Middle frontal gyrus (tissue), 1 donor: ENCODE data around the gene HDHD3.
"Not testable (repeated sequence)": the region's sequence is repeated elsewhere in the genome, so short reads cannot be mapped to it uniquely, and the experiment has no call there.

Experiments used
- DNase-seq: peaks from one replicate; pipeline ENCODE4 v3.0.0-alpha.2; 2015; ENCODE audit warnings: low spot score; ENCODE audit errors: extremely low spot score

The HDHD3 gene

DNA sequence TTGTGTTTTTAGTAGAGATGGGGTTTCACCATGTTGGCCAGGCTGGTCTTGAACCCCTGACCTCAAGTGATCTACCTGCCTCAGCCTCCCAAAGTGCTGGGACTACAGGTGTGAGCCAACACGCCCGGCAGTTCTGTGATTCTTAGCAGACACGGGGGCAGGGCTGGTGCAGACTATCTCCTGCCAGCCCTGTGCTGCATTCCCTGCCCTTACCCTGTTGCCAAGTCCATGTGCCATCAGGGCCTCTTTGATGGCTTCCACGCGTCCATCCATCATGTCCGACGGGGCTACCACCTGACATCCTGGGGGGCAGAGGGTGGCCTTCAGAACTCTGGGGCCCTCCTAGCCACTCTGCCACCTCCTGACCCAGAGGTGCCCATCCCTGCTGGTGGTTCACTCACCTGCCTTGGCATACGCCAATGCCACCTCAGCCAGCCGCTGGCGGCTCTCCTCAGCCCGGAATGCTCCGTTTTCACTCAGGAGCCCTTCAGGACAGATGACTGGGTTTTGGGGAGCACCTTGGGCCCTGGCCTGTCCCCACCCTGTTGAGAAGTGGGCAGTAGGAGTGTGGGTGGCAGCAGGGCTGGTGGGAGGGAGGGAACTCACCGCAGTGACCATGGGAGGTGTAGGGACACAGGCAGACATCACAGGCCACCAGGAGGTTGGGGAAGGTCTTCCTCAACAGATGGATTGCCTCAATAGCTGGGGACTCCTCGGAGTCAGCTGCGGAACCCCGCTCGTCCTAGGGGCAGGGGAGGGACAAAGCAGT is 13.6 kb upstream of the HDHD3 start:
- DNase-seq = no peak

DNA sequence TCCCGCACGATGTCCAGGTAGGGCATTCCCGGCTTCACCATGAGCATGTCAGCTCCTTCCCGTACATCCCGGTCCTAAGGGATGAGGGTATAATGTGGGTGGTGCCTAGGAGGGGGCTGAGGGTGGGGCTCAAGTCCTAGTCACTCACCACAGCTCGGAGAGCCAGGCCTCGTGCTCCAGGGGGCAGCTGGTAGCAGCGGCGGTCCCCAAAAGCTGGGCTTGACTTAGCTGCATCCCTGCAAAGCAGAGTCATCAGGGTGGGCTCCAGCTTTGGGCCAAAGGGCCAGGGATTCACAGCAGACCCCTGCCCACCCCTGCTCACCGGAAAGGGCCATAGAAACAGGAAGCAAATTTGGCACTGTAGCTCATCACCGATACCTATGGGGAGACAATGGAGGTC is 12.7 kb upstream of the HDHD3 start:
- no peak for DNase-seq

DNA sequence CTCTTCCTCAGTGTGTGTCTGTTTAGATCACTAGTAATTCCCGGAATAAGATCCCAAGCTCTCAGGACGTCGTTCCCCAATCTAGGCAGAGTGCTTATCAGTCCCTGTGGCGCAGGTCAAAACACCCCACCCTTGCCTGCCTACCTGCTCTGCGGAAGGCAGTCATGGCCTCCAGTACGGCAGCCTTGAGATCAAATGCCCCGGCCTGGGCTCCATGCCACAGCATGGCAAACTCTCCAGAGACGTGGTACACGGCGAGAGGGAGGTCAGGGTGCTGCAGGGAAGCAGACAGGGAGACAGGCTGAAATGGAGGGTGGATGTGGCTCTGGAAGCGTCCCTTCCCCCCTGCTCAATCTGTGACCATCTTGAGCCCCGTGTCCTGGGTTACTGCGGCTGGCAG is 12.0 kb upstream of the HDHD3 start:
- no peak for DNase-seq

DNA sequence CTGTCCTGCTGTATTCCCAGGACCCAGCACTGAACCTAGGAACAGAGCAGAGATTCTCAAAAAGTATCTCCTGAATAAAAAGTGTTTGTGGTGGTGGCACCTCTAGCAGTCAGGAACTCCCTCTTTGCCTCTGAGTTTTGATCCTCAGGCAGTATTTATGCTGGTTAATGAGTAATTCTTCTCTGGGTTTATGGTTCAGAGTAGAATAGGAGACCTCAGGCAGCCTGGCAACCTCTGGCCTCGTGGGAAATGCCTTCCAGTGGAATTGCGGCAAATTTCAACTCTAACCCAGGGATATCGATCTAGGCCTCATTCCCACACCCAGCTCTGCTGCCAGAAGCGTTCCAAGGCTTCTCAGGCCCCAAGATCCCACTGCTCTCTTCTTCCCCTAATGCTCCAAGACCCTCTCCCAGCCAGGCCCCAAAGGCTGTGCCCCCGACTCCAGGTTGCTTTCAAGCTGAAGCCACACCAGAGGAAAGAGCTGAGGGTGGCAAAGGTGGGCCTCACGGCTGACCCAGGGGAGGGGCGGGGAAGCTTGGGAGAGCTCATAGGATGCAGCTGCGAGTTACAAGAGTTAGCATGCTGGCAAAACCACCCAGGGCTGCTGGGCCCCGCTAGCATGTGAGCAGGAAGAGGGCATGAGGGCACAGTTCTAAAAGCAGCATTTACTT is 10.9 kb upstream of the HDHD3 start:
- no peak for DNase-seq

DNA sequence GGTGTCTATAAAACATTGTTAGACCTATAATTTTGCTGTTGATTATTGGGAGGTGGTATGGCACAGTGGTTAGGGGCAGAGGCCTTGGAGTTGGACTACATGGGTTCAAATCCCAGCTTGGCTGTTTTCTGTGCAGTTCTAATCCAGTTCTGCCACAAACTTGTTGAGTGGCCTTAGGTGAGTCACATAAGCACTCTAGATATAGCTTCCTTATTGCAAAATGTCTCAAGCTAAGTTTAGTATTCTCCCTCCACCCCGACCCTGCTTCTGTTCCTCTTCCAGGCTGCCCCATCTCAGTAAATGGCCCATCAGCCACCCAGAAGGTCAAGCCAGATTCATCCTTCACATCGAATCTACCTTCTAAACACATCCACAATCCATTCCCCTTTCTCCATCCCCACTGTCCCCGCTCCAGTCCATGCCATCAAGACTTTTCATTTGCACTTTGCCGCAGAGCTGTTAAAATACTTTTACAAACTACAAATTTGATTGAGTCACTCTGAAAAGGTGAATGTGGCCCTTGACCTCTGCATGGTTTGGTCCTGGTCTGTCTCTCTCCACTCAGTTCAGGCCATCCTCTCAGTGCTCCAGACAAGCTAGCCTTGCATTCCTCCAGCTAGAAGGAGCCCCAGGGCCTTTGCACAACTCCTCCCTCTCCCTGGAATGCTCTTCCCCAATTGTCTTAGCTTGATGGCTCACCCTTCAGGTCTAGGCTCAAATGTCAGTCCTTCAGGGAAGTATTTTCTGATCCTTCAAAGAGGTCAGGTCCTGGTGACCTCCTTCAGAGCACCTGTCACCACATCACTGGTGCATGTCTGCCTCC is 10.0 kb upstream of the HDHD3 start:
- DNase-seq = no peak

DNA sequence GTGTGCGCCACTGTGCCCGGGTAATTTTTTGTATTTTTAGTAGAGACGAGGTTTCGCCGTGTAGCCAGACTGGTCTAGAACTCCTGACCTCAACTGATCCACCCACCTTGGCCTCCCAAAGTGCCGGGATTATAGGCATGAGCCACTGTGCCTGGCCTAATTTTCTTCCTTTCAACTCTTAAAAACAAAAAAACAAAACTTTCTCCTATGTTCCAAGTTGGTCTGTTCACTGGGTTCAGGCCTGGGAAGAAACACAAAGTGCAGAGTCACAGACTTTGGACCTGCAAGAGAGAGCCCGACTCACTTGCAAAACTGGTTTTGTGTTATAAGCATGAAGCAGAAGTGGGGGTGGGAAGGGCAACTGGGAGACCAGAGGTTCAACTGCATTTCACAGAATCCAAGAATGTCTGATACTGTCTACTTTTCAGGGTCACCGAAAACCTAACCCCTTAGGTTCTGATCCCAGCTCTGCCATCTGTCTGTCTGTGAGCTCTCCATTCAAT is 5.2 kb upstream of the HDHD3 start:
- no peak for DNase-seq

DNA sequence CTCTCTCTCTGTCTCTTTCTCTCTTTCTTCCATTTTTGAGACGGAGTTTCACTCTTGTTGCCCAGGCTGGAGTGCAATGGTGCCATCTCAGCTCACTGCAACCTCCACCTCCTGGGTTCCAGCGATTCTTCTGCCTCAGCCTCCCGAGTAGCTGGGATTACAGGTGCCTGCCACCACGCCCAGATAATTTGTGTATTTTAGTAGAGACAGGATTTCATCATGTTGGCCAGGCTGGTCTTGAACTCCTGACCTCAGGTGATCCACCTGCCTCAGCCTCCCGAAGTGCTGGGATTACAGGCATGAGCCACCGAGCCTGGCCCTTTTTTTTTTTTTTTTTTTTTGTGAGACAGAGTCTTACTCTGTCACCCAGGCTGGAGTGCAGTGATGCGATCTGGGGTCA is 4.7 kb upstream of the HDHD3 start:
- not testable (repeated sequence) for DNase-seq

DNA sequence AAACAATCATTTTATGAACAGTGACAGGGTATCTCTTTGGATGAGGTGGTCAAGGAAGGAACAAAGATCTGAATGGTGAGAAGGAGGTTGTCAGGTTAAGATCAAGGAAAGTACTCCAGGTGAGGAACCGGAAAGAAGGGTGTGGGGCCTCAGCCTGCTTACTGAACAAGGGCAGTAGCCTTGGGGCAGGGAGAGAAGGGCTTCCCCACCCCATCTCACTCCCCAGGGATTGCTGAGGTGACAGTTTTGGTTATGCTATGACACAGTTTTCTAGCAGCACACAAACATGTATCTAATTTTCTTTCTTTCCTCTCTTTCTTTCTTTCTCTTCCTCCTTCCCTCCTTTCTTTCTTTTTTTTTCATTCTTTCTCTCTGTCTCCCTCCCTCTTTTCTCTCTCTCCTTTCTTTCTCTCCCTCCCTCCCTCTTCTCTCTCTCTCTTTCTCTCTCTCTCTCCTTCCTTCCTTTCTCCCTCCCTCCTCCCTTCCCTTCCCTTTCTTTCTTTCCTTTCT is 4.1 kb upstream of the HDHD3 start:
- DNase-seq = no peak

DNA sequence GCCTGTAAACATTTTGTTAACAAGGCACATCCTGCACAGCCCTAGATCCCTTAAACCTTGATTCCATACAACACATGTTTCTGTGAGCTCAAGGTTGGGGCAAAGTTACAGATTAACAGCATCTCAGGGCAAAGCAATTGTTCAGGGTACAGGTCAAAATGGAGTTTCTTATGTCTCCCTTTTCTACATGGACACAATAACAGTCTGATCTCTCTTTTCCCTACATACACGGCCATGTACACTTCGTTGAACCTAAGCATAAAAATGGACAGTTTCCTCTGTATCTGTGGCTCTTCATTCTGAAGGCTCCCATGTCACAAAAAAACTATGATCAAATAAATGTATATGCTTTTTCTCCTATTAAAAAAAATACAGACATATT is 3.0 kb upstream of the HDHD3 start:
- not testable (repeated sequence) for DNase-seq

DNA sequence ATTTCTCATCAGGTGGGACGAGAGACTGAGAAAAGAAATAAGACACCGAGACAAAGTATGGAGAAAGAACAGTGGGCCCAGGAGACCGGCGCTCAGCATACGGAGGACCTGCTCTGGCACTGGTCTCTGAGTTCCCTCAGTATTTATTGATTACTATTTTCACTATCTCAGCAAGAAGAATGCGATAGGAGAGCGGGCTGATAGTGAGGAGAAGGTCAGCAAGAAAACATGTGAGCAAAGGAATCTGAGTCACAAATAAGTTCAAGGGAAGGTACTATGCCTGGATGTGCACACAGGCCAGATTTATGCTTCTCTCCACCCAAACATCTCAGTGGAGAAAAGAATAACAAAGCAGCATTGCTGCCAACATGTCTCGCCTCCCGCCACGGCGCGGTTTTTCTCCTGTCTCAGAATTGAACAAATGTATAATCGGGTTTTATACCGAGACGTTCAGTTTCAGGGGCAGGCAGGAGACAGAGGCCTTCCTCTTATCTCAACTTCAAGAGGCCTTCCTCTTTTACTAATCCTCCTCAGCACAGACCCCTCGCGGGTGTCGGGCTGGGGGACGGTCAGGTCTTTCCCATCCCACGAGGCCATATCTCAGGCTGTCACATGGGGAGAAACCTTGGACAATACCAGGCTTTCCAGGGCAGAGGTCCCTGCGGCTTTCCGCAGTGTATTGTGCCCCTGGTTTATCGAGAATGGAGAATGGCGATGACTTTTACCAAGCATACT is 2.5 kb upstream of the HDHD3 start:
- DNase-seq = not testable (repeated sequence)

DNA sequence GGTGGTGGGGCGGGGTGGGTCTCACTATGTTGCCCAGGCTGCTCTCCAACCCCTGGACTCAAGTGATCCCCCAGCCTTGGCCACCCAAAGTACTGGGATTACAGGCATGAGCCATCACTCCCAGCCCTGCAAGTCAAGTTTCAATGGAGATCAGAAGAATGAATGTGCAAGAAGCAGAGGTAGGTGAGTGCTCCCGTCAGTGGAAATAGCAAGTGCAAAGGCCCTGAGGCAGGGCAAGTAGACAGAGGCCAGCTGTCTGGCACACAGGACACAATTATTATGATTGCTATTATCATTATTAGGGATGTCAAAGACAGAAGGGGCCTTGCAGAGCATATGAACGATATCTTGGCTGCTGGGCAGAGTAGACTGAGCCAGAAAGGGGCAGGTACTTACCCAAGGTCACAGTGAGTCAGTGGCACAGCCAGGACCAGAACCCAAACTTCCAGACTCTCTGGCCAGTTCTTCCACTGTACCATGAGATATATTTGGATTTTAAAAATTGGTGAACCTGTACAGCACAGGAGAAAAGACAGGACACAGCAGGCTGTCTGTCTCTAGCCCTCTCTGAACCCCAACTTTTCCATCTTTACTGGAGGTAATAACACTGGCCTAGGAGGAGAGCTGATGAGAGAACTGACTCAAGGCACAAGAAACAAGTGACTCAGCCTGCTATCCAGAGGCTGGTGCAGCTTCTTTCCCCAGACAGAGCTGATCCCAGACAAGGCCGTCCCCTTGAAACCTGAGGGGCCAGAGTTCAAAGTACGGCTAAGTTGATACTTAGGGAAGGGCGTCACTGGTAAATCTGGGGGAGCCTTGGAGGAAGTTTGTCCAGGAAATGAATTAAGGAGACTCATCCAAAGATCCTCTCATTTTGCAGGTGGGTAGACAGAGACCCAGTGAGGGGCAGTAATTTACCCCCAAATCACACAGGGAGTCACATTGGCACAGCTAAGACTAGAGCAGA is 1.4 kb downstream of the HDHD3 start:
- DNase-seq = no peak

DNA sequence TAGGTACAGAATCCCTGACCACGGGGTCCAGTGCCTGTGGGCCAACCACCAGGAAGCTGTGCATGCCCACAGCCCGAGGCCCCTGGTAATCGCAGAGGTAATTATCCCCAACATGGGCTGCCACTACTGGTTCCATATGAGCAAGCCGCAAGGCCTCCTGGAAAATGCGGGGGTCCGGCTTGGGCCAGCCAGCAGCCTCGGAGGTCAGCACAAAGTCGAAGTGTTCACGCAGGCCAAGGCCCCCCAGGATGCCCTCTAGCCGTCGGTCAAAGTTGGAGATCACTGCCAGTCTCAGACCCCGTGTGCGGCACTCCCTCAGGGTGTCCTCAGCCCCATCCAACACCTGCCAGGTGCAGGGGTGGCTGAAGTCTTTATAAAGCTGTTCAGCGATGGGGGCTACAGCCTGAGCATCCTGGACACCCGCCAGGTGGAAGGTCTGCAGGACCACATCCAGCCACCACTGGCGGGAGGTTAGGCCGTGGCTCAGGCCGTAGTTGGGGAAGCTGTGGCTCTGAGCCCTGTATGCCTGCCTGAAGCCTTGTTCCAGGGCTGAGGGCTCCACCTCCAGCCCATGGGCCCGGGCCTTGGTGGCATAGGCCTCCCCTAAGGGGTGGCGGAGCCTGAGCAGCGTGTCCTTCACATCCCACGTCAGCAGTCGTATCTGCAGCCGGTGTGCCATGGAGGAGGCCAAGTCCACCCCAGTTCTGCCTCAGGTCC is 3.0 kb downstream of the HDHD3 start:
- no peak for DNase-seq

DNA sequence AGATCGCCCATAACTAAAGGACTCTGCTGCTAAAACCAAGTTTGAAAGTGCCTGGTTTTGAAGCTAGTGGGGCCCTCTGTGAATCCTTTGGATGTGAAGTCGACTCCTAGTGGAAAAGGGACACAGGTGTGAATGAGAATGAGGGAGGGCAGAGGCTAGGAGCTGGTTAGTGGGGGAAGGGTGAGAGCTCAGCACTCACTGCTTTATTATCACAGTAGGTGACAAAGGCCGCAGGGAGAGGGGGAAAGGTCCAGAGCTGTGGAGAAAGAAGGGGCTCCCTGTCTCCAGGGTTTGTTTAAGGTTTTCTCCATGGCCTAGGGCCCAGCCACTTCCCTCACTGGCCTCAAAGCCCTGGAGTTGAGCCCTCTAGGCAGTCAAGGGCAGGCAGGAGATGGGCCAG is 3.5 kb downstream of the HDHD3 start:
- DNase-seq = no peak

DNA sequence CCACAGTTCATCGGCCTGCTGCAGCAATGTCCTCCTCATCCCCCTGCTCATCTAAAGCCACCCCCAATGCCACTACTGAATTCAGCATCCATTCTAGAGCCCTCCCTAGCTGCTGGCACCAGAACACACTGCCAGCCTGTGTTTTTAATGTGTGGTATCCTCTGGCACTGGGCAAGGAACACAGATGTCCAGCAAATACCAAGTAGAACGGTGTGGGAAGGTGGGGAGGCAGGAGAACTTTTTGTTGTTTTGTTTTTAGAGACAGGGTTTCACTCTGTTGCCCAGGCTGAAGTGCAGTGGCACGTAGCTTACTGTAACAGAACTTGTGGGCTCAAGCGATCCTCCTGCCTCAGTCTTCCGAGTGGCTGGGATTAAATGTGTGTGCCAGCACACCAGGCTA is 4.7 kb downstream of the HDHD3 start:
- DNase-seq = no peak

DNA sequence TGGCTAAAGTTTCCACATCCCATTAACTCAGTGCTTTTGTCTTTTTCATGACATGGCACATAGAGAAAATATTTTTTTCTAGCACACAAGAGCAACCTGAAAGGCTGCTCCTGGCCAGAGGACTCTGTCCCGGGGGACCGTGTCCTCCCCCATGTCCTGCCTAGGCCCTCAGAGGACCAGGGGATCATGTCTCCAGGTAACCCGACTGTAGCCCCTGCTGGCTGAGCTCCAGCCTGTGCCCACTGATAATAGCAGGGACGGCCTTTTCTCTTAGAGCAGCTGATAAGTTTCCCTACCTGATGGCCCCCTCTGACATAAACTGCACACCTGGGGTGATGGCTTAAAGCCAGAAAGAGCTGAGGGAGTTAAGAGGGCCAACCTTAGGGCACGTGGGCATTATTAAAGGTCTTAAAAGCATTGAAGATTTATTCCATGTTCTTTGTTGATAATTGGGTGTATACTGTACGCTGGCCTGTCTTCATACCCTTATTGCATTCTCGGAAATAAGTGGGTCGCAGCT is 5.9 kb downstream of the HDHD3 start:
- DNase-seq = no peak

DNA sequence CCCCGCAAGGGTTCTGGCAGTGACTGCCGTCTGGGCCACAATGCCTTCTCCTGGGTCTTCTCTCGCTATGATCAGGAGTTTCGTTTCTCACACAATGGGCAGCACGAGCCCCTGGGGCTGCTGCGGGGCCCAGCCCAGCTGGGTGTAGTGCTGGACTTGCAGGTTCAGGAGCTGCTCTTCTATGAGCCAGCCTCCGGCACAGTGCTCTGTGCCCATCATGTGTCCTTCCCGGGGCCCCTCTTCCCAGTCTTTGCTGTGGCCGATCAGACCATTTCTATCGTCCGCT is 7.0 kb downstream of the HDHD3 start:
- no peak for DNase-seq

DNA sequence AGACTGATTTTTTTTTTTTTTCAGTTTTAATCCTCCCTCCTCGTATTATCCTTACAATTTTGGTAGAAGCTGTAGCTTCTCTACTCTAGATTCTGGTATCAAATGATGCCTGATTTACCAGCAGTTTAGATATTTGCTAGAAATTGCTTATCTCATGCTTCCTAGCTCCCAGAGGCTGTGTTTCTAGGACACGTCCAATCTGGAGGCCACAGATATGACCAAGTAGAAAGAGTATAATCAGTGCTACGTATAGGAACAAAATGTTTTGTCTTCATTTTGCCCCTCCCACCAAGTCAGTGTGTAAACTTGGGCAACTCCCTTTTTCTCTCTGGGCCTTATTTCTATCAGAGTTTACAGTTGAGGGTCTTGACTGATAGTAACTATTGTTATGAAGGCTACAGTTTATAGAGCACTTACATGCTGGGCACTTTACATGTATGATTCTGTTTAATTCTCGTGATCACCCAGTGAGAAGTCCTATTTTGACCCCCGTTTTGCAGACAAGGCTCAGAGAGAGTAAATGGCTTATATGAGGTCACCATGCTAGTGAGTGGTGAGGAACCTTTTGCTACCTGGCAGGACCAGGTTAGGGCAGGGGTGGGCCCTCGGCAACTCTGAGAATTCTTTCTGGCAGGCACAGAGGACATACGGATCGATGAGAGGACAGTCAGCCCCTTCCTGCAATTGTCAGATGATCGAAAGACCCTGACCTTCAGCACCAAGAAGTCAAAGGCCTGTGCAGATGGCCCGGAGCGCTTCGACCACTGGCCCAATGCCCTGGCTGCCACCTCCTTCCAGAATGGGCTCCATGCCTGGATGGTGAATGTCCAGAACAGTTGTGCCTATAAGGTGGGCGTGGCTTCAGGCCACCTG is 7.6 kb downstream of the HDHD3 start:
- no peak for DNase-seq

DNA sequence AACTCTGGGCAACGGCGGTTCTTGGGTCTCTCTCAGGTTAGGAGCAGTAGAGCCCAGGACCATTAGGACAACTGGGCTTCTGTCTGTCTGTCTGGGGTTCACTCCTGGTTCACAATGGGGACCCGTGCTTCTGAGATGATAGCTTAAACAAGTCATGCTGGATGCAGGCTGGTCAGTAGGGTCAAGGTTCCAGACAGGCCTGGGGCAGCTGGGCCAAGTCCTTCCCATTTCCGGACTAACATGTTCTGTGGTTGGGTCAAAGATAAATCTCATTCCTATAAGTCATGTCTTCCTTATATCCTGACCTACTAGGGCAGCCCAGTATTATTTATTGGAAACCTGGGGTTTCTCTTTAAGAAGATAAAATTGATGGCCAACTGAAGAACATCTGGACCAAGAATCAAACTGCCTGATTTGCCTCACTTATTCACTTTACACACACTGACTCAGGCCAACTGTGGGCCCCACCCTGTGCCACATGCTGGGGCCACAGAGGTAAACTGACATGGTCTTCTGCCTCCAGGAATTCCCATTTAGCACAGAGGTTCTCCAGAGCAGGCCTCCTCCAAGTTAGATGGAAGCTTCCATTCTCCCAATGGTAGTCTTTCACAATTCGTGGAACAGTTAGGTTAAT is 8.3 kb downstream of the HDHD3 start:
- DNase-seq = no peak
